ENCODE results near the gene L2HGDH. TPM values are rescaled to one million over a fixed set of nuclear protein-coding genes. Genes with fewer than 3 reads are reported as not detected.

L2HGDH gene
- total RNA-seq, 1 experiment from 2014 or later, result 22.6 TPM

- H3K27ac ChIP-seq (ENCODE audit: insufficient read length, low read depth, low read length), result no peak overlapping the region
- no peak overlapping the region for H2AK5ac ChIP-seq (ENCODE audit: insufficient read length, low read length)
- no peak overlapping the region for H3K4ac ChIP-seq (ENCODE audit: low read depth, low read length)
- no peak overlapping the region for H3K27ac Mint-ChIP-seq
- H2BK15ac ChIP-seq (ENCODE audit: low read depth, low read length), result no peak overlapping the region
- no peak overlapping the region for H2BK120ac ChIP-seq (ENCODE audit: low read depth, low read length, poor library complexity, severe bottlenecking)
- no peaks in the 10 kb centered on the region for H3K9me3 ChIP-seq (ENCODE audit: control insufficient read depth, low read depth, low read length)
- H3K23me2 ChIP-seq (ENCODE audit: insufficient read length, low read depth, low read length, poor library complexity, severe bottlenecking), result no peaks in the 10 kb centered on the region
- peaks cover 3% of the 10 kb centered on the region in 2 experiments; a peak in 2 of 4 replicates for H3K4me1 Mint-ChIP-seq
- H3K79me2 ChIP-seq (ENCODE audit: insufficient read depth, low read length), result no peaks in the 10 kb centered on the region
- no peak overlapping the region for H3K18ac ChIP-seq (ENCODE audit: insufficient read length, low read depth, low read length)
- no peak overlapping the region for H4K91ac ChIP-seq (ENCODE audit: insufficient read length, low read depth, low read length)
- H3T11ph ChIP-seq (ENCODE audit: low read length), result no peak overlapping the region
- no peak for DNase-seq
- TF ChIP-seq CTCF (conservative IDR thresholded peaks at IDR 0.05), result no peak
- no peaks in the 10 kb centered on the region for H3K79me1 ChIP-seq (ENCODE audit: insufficient read depth, low read depth, low read length, poor library complexity, severe bottlenecking)
- no peak overlapping the region for H2BK12ac ChIP-seq (ENCODE audit: insufficient read length, low read depth, low read length)
- H3K4me1 ChIP-seq (ENCODE audit: insufficient read depth, low read length), result no peaks in the 10 kb centered on the region
- H3K9ac ChIP-seq (ENCODE audit: extremely low read depth, insufficient read length, low read length), result no peak overlapping the region
- H3K27me3 Mint-ChIP-seq (ENCODE audit: low read depth), result no peaks in the 10 kb centered on the region; the same call in 1 of the 2 replicates
- H3K4me3 Mint-ChIP-seq, result no peak overlapping the region
- H3K27me3 ChIP-seq (ENCODE audit: insufficient read depth, low read length), result no peaks in the 10 kb centered on the region
- H3K9me3 Mint-ChIP-seq, result peaks cover 3 to 9% of the 10 kb centered on the region in 2 experiments; a peak in 3 of 5 replicates
- H3K36me3 Mint-ChIP-seq (ENCODE audit: insufficient read depth in 1 of 3, low read depth in 3 of 3), result peaks cover 13 to 28% (median 27%) of the 10 kb centered on the region in 3 experiments
- H3K56ac ChIP-seq (ENCODE audit: insufficient read length, low read depth, low read length), result no peak overlapping the region
- H2AFZ ChIP-seq (ENCODE audit: low read length), result no peak overlapping the region
- no peak overlapping the region for H2BK5ac ChIP-seq (ENCODE audit: insufficient read length, low read length)
- no peak overlapping the region for H3K4me2 ChIP-seq (ENCODE audit: insufficient read depth, insufficient read length, low read length)
- no peak overlapping the region for H3K14ac ChIP-seq (ENCODE audit: insufficient read depth, low read length)
- H2BK20ac ChIP-seq (ENCODE audit: low read depth, low read length, poor library complexity, severe bottlenecking), result no peak overlapping the region
- H4K5ac ChIP-seq (ENCODE audit: insufficient read length, low read depth, low read length), result no peak overlapping the region
- no peak overlapping the region for H4K8ac ChIP-seq (replicated peaks; ENCODE audit: insufficient read length, low read depth, low read length)
- no peaks in the 10 kb centered on the region for H4K20me1 ChIP-seq (ENCODE audit: control insufficient read depth, insufficient read depth, insufficient read length)
- no CpG with 5 or more reads among the region's 8 CpGs for WGBS (ENCODE audit: extremely low coverage, insufficient read length, low lambda C conversion rate)
- H3K23ac ChIP-seq (ENCODE audit: insufficient read length, low read depth, low read length), result no peak overlapping the region
Measured at GRCh38 chr14:50320283-50320682, 8.3 kb upstream of the L2HGDH start.

All from H9 (cell line).